Nephron (organoid): ENCODE measurements around the gene ZBTB8OS.
"Not testable (repeated sequence)": the region's sequence is repeated elsewhere in the genome, so short reads cannot be mapped to it uniquely, and the experiment has no call there.

Experiments used
- H3K27ac Mint-ChIP-seq, 3 experiments: 2 replicates each; pipeline ENCODE4 v1.8.0; 2020; ENCODE audit warnings: mixed read lengths in 3 of 3, mild to moderate bottlenecking in 2 of 3, moderate library complexity in 1 of 3
- H3K27me3 Mint-ChIP-seq: 2 replicates; pipeline ENCODE4 v1.8.0; 2021; ENCODE audit warnings: low read depth, mild to moderate bottlenecking, moderate library complexity, mixed read lengths
- H3K36me3 Mint-ChIP-seq: 2 replicates; pipeline ENCODE4 v1.8.0; 2020; ENCODE audit warnings: low read depth, mixed read lengths
- H3K4me1 Mint-ChIP-seq: 2 replicates; pipeline ENCODE4 v1.8.0; 2020; ENCODE audit warnings: mixed read lengths
- H3K4me3 Mint-ChIP-seq, 3 experiments: 2 replicates each; pipeline ENCODE4 v1.8.0; 2020; ENCODE audit warnings: mild to moderate bottlenecking in 3 of 3, mixed read lengths in 3 of 3, moderate library complexity in 2 of 3
- H3K9me3 Mint-ChIP-seq: 2 replicates; pipeline ENCODE4 v1.8.0; 2020; ENCODE audit warnings: mixed read lengths
- TF ChIP-seq, protein P1 (sequence below), 3 experiments: fragments of 200-600 bp; sonication (generic); IDR thresholded peaks; one replicate each; pipeline ENCODE4 v1.5.0; 2021; ENCODE audit warnings: antibody characterized with exemption in 3 of 3; ENCODE audit not compliant: unreplicated experiment in 3 of 3

The ZBTB8OS gene

DNA sequence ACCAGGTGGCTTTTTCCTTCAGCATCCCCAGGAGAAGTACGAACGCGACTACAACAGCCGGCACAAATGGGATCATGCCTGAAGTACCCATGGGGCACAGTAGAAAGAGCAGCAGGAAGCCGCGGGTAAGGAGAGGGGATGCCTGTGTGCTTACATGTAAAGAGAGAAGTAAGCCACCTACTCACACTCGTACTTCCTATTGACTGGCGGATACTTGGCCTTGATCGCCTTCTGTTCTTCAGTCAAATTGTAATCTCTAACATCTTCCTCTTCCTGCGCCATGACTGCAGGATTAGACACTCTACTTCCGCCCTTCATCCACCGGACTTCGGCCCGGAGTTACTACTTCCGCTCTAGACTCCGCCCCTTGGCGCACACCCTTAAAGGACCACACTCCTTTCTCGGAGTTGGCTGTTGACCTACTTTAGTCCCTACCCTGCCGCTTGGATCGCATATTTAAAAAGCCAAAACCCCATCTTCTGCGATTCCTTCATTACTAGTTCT lies at the start of gene ZBTB8OS:
ZBTB8OS (minus strand) TSS at position 303 of the 504 bp plus-strand sequence; CDS start at position 282, 21 bp downstream.
- peak within 1 kb of the TSS; percentile 93 to 94 (median 94) for H3K4me3 Mint-ChIP-seq
- TF ChIP-seq, protein P1, sequence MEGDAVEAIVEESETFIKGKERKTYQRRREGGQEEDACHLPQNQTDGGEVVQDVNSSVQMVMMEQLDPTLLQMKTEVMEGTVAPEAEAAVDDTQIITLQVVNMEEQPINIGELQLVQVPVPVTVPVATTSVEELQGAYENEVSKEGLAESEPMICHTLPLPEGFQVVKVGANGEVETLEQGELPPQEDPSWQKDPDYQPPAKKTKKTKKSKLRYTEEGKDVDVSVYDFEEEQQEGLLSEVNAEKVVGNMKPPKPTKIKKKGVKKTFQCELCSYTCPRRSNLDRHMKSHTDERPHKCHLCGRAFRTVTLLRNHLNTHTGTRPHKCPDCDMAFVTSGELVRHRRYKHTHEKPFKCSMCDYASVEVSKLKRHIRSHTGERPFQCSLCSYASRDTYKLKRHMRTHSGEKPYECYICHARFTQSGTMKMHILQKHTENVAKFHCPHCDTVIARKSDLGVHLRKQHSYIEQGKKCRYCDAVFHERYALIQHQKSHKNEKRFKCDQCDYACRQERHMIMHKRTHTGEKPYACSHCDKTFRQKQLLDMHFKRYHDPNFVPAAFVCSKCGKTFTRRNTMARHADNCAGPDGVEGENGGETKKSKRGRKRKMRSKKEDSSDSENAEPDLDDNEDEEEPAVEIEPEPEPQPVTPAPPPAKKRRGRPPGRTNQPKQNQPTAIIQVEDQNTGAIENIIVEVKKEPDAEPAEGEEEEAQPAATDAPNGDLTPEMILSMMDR (IDR thresholded peaks at IDR 0.05; ENCODE audit: unreplicated experiment in 3 of 3): no peak
- H3K27ac Mint-ChIP-seq: peak within 1 kb of the TSS; percentile 100
- peaks cover 38% of the 10 kb centered on the region for H3K36me3 Mint-ChIP-seq
- H3K4me1 Mint-ChIP-seq: peaks cover 35% of the 10 kb centered on the region
- no peaks in the 10 kb centered on the region for H3K27me3 Mint-ChIP-seq
- no peaks in the 10 kb centered on the region for H3K9me3 Mint-ChIP-seq

DNA sequence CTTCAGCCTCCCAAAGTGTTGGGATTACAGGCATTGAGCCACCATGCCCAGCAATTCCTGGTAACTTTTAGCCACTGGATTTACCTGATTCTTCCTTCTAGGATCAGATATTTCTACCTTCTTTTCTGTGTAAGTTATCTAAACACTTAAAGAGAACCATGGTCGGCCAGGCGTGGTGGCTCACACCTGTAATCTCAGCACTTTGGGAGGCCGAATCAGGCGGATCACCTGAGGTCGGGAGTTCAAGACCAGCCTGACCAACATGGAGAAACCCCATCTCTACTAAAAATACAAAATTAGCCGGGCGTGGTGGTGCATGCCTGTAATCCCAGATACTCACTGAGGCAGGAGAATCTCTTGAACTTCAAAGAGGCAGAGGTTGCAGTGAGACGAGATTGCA lies 46.6 kb upstream of the ZBTB8OS start:
- H3K36me3 Mint-ChIP-seq, H3K27me3 Mint-ChIP-seq, H3K4me3 Mint-ChIP-seq, H3K9me3 Mint-ChIP-seq, H3K27ac Mint-ChIP-seq: not testable (repeated sequence)
- peaks cover 22% of the 10 kb centered on the region for H3K4me1 Mint-ChIP-seq

DNA sequence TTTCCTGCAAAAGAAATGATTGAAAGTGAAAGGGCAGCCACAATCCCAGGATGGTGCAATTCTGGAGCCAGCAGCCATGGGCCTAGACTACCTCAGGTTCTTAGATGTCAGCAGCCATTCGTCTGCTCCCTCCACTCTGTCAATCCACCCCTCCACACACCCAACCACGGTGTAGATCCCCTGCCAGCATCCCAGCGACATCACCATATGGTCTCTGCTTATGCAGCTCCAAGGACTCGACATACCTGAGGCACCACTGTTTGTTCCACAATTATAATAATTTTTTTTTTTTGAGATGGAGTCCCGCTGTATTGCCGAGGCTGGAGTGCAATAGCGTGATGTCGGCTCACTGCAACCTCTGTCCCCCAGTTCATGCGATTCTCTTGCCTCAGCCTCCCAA lies 45.7 kb upstream of the ZBTB8OS start:
- TF ChIP-seq, protein P1 (IDR thresholded peaks at IDR 0.05; ENCODE audit: unreplicated experiment in 3 of 3): no peak

DNA sequence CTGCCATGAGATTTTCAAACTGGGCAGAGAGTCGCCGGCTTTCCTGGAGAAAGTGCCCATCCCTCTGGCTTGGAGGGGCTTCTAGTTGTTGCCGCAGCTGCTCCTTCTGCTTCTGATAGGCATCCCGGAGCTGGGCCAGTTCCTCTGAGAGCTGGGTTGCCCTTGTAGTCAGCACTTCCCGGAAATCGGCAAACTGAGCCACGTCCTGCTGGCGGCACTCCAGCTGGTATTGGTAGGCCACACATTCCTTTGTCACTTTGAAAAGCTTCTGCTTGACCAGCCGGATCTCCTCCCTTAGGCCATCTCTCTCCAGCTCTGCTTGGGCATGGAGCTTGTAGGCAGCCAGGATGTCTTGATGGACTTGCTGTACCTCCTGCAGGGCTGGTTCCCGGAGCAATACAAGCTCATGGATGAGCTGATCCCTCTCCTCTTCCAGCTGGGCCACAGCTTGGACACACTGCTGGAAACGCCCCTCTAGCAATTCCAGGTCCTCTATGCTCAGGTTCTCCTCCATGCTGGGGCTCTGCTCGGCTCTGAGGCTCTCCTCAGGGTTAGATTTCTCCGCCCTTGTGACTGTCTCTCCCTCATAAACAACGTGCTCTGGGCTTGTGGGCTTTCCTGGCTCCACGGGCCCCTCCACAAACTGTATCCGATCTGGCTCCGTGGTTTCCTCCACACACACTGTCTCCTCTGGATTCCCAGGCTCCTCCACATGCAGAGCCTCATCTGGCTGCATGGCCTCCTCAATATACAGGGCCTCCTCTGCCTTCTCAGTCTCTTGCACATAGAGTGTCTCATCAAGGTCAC lies 45.0 kb upstream of the ZBTB8OS start:
- H3K4me1 Mint-ChIP-seq: peaks cover 13% of the 10 kb centered on the region
- peaks cover 13% of the 10 kb centered on the region for H3K36me3 Mint-ChIP-seq
- no peaks in the 10 kb centered on the region for H3K9me3 Mint-ChIP-seq
- no peak overlapping the region for H3K4me3 Mint-ChIP-seq
- no peaks in the 10 kb centered on the region for H3K27me3 Mint-ChIP-seq
- H3K27ac Mint-ChIP-seq: no peak overlapping the region
- TF ChIP-seq, protein P1 (IDR thresholded peaks at IDR 0.05; ENCODE audit: unreplicated experiment in 3 of 3): no peak

More for the DNA sequence above, 45.7 kb upstream of the ZBTB8OS start:
- Mint-ChIP-seq H3K4me1 (peaks cover 14% of the 10 kb centered on the region), H3K36me3 (peaks cover 12% of the 10 kb centered on the region), H3K9me3 (no peaks in the 10 kb centered on the region), H3K4me3 (no peak overlapping the region), H3K27ac (no peak overlapping the region), H3K27me3 (no peaks in the 10 kb centered on the region)

DNA sequence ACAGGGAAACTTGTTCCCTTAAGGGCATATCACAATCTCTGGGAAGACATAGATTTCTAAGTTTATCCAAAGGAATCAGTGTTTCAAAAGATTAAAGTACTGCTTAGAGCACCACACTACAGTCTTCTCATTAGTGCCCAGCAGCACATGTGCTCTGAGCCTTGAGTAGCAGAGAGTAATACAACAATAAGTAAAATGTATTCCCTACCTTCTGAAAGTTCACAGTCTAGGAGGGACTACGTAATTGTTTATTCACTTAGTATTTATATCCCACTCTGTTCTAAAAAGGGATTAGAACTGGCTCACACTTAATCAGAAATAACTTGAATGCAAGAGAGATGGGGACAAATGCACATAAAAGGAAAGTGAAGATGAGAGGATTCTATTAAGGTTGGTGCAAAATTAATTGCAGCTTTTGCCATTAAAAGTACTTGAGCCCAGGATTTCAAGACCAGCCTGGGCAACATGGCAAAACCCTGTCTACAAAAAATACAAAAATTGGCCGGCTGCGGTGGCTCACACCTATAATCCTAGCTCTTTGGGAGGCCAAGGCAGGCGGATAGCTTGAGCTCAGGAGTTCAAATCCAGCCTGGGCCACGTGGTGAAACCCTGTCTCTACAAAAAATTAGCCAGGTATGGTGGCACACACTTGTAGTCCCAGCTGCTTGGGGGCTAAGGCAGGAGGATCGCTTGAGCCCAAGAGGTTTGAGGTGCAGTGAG lies 43.3 kb upstream of the ZBTB8OS start:
- H3K36me3 Mint-ChIP-seq: peaks cover 19% of the 10 kb centered on the region
- H3K4me1 Mint-ChIP-seq: peaks cover 9% of the 10 kb centered on the region
- H3K4me3 Mint-ChIP-seq: no peak overlapping the region
- no peaks in the 10 kb centered on the region for H3K9me3 Mint-ChIP-seq
- no peak overlapping the region for H3K27ac Mint-ChIP-seq
- TF ChIP-seq, protein P1 (IDR thresholded peaks at IDR 0.05; ENCODE audit: unreplicated experiment in 3 of 3): no peak
- no peaks in the 10 kb centered on the region for H3K27me3 Mint-ChIP-seq

DNA sequence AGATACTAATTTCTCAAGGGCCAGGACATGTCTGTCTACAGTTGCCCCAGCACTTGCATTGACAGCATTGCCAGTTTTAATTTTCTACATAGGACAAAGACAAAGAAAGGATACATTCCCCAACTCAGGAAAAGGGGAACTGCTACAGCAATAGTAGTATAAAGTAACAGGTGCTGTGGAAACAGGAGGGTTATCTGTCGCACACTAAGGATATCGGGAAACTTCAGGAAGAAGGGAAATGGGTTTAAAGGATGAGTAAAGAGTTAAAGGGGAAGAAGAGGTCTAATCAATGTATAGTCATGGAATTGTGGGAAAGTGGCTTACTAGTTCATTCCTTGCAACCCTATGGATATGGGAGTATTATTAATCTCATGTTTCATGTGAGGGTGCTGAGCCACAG lies 36.0 kb upstream of the ZBTB8OS start:
- TF ChIP-seq, protein P1 (IDR thresholded peaks at IDR 0.05; ENCODE audit: unreplicated experiment in 3 of 3): no peak
- Mint-ChIP-seq H3K27ac (peak overlapping the region in 1 of 3 experiments; percentile 6), H3K4me3 (no peak overlapping the region), H3K9me3 (no peaks in the 10 kb centered on the region), H3K36me3 (peaks cover 54% of the 10 kb centered on the region), H3K4me1 (peaks cover 16% of the 10 kb centered on the region), H3K27me3 (no peaks in the 10 kb centered on the region)
